ENCODE results near the gene PRSS21.

The PRSS21 gene

GRCh38 chr16:2826591-2827373, 9.7 kb downstream of the PRSS21 start:
- no peak for DNase-seq

- no peak for DNase-seq
These were observed 10.3 kb downstream of the PRSS21 start for GRCh38 chr16:2827374-2827791.

GRCh38 chr16:2827831-2828520, 10.9 kb downstream of the PRSS21 start:
- no peak for DNase-seq

DNA sequence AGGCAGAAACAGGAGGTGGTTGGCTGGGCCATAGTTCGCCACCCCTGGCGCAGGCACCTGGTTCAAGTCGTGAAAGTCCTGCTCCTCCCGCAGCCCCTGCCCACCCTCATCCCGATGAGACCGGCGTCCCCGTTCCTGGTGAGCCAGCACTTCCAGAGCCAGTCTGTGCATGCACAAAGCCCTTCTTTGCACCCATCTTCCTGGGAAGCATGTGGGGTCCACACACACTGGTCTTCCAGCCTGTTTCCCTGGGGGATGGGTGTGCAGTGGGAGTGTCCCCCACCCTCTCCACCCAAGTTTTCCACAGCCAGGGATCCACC, 11.4 kb downstream of the PRSS21 start:
- DNase-seq, result no peak

- DNase-seq, result no peak
These were observed 11.9 kb downstream of the PRSS21 start for GRCh38 chr16:2828876-2829430.

- DNase-seq, result no peak
These were observed 12.7 kb downstream of the PRSS21 start, which contains the start of gene ZG16B for GRCh38 chr16:2829501-2830354. ZG16B (plus strand) TSS chr16:2830303; CDS start chr16:2830442, 139 bp downstream.

- no peak for DNase-seq
These were observed 13.3 kb downstream of the PRSS21 start for GRCh38 chr16:2830355-2830695.

DNA sequence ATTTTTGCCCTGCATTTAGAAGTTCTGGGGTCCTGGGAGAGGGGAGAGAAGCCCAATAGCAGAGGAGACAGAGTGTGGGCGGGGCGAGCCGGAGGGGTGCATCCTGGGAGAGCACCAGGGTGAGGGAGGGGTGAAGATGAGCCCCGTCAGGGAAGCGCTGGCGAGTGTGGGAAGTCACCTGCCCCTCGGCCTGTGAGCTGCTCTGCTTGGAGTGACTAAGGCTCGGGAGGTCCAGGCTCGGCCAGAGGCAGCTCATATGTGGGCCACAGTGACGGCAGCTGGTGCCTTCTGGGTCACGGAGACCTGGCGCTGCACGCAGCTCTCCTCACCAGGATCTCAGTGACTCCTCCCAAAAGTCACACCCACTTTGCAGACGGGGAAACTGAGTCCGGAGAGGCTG, 14.2 kb downstream of the PRSS21 start:
- DNase-seq, result no peak

DNA sequence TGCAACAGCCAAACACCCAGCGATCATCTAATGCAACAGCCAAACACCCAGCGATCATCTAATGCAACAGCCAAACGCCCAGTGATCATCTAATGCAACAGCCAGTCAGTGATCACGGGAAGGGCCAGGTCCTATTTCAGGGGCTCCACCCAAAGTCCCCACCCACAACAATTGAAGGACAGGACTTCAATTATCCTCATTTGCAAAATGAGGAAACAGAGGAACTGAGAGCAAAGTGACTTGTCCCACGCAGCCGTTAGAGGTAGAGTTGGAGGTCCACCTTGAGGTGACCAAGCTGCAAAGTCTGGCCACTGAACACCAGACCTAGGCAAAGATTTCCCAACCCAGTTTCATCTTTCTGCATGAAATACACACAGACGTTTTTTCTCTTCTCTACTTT, 16.7 kb downstream of the PRSS21 start:
- DNase-seq, result no peak

GRCh38 chr16:2834968-2835367, 17.9 kb downstream of the PRSS21 start:
- no peak for DNase-seq

DNA sequence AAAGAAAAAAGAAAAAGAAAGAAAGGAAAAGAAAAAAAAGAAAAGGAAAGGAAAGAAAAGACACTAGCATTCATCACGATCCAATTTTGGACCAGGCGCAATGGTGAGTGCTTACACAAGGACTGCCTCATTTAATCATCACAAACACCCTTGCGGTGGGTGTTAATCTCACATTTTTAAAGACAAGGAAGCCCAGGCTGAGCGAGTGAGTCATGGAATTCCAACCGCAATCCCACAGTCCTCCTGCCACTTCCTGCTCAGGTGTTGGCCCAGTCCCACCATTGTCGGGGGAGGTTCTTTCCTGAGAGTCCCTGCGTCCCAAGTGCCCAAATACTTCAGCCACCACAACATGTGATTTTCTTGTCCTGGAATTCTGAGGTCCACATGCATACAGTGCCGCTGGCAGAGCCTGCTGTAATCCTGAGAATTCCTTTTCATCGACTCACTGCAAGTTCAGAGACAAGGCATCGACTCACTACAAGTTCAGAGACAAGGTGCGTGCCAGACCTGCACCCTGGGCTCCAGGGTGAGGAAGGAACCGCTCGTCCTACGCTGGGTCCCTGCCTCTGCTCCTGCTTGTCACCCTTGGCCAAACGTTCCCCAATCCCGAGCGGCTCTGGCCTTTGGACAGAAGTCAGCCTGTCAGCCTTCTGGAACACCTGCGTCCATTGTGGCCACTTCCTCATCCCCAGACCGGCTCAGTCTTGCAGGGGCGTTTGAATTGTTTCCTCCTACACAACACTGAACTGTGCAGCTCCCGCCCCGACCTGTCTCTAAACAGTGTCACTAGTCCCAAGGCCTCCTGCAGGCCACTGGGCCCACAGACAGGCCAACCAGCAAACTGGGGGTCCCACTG, 18.8 kb downstream of the PRSS21 start:
- peak; percentile 47 for DNase-seq

DNA sequence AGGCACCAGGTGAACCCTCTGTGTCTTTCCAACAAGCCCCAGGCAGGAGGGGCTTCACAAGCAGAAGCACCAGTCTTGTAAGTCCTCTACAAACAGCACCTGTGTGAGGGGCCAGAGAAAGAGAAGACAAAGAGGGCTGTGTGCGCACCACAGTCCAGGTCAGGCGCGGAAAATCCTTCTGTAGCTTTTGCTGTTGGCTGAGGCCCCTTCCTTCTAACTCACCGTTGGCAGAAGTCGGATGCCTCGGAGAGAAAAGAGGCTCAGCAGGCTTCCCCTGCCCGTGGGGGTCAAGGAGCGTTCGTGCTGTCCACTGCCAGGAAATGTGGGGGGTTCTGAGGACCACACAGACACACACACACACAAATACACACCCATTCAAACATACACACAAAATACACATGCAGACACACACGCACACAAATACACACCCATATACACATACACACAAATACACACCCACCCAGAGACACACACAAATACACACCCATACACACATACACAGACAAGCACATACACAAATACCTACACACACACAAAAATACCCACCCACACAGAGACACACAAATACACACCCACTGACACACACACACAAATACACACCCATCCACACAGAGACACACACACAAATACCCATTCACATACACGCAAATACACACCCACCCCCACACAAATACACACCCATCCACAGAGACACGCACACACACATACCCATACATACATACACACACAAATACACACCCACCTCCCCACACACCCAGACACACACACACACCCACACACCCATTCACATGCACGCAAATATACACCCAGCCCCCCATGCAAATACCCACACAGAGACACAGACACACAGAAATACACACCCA, 19.8 kb downstream of the PRSS21 start:
- no peak for DNase-seq

GRCh38 chr16:2838928-2839327, 21.9 kb downstream of the PRSS21 start:
- peak; percentile 66 for DNase-seq

DNA sequence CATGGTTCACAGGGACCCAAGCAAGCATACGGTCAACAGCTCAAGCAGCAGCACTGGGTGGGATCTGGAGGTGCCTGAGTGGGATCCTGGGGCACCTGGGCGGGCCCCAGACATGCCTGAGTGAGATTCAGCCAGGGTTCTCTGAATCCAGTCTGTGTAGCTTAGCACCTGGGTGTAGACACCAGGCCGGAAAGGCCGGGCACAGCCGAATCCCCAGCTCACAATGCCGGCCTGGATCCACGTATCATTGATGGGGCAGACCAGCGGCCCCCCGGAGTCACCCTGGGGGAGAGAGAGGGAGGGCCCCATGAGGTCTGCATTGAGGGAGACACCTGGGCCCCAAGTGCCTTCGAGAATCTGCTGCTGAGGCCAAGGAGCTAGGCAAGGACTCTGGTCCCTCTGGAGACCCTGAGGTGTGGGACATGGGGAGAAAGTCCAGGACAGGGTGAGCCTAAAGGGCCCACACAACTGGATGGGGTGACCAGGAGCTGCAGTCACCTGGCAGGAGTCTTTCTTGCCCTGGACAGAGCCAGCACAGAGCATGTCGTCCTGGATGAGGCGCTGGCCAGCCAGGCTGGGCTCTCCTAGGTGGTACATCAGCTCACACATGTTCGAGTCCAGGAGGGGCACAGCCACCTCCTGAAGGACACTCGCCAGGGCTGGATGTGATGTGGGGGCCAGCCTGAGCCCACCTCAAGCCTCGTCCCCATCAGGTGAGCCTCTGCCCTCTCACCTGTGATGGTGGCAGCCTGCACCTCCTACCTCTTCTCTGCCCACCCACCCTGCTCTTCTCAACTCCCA, 22.8 kb downstream of the PRSS21 start:
- no peak for DNase-seq

- no peak for DNase-seq
These were observed 23.9 kb downstream of the PRSS21 start for GRCh38 chr16:2840914-2841313.

DNA sequence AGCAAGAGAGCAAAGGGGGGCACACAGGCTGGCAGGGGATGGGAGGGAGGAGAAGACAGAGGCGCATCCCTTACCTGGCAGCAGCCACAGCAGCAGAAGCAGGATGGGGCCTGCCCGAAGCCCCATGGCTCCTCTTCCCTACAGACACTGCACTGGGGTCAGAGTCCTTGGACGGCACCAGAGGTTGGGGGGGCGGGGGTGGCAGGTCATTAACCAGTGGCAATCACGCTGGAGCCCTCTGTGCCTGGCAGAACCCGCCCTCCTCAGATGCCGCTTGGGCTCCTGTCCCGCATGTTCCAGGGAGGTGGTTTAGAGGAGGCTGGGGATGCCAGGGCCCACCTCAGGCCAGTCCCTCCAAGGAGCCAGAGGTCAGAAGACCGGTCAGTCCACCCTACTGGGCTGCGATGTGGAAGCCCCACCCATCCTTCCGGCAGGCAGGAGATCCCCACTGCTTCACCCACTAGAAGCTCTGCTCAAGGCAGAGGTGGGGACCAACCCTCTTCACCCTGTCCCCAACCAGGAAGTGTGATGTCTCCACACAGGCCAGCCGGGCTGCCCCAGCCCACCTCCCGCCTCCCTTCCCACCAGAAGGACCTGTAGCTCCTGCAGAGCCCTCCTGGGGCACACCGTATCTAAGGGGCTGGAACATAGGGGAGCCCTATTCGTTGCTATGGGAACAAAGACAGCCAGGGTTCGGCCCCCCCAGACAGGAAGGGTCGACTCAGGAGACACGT, 24.7 kb downstream of the PRSS21 start:
- DNase-seq, result no peak

DNA sequence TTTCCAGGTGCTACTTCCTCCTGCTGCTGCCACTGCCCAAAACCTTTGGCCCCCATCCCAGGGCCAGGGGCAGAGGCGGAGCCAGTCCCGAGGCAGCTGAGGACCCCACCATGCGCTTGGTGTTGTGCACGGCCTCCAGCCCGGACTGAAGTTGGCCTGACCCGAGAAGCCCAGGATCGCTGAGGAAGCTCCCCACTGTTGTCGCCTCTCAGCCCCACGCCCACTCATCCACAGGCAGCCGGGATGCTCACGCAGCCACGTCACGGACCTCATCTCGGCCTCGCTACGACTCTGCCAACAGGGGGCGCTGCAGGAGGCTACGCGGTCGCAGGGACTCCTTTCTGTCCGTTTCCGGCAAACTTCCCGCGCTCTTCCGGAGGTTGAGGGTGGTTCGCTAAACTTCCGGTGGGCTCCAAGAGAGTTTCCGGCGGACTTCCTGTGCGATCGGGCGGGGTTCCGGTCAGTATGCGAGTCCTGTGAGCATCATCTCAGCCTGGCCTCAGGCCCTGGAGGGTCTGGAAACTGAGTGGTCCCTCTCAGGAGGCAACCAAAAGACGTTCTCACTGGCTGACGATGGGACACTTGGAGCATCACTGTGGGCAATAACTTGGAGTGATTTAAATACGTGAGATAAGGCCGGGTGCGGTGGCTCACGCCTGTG, 25.4 kb downstream of the PRSS21 start:
- no peak for DNase-seq

DNA sequence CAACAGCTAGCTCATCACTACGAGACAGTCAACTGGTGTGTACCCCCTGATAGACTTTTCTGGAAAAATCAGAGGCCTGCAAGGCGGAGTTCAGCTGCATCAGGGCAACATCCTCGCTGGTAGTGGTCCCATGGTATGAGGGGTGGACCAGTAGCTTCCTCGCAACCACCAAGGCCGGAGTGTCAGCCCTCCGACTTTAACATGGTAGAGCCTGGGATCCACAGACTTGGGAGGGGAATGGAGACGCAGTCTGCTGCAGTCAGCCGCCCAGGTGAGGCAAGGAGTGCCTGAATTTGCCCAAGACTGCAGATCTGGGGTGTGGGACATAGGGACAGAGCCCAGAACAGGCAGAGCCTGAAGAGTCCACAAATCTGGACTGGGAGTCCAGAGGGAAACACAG, 26.5 kb downstream of the PRSS21 start:
- DNase-seq, result no peak

- no peak for DNase-seq
These were observed 28.1 kb downstream of the PRSS21 start for GRCh38 chr16:2845116-2845515.
